Measurements from ENCODE around the gene DAPL1.

The DAPL1 gene

DNA sequence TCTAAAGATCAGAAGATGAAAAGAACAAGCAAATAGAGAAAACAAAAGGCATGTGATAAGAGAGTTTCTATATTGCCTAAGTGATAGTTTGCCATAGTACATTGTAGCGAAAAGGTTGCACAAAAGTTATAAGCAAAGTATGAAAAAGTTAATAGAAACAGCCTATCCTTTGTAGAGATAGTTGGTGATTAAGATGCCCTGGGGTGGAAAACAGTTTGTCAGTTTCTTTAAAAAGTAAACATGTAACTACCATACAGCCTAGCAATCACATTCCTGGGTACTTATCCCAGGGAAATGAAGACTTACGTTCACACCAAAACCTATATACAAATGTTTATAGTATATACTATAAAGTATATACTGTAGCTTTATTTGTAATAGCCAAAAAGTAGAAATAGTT is 16.9 kb upstream of the DAPL1 start:
- DNase-seq (ENCODE audit: low read depth) = no peak

DNA sequence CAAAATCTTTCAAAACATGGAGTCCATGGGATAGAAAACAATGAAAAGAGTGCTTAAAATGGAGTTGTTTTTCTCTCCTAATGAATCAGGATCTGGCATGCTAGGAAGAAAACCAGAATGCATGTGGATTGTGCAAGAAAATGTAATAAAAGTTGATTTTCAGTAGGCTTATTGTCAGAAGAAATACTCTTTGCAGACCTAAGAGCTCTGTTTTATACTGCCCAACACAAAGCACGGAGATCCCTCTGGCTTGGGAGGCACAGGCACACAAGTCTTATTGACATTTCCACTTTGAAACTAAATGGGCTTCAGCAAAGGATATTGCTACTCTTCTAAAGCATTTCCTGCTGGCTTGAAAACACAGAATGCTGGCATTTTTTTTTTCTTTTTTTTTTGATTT is 15.5 kb upstream of the DAPL1 start:
- no peak for DNase-seq (ENCODE audit: low read depth)

GRCh38 chr2:158781353-158781961 is 13.7 kb upstream of the DAPL1 start:
- no peak for DNase-seq (ENCODE audit: low read depth)

- no peak for DNase-seq (ENCODE audit: low read depth)
These were observed 13.0 kb upstream of the DAPL1 start for GRCh38 chr2:158782136-158782535.

- DNase-seq (ENCODE audit: low read depth) = no peak
These were observed 12.5 kb upstream of the DAPL1 start for GRCh38 chr2:158782616-158783015.

DNA sequence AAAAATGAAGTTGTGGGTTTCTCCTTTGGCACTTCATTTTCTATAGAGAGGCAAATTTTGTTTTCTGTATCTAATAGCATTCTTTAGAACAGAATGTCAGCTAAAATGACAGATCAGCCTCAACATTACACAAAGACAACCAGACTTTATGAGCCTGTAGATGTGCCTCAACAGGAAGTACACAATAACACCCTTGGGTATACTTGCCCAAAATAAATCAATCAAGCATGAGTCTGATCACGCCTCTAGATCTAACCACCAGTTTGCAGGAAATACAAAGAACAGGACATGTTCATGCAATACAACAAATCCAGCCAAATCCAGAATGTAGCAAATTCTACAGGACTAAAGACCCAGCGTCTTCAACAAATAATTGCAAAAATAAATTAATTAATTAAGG is 11.2 kb upstream of the DAPL1 start:
- DNase-seq (ENCODE audit: low read depth) = no peak

GRCh38 chr2:158786897-158787296 is 8.2 kb upstream of the DAPL1 start:
- DNase-seq (ENCODE audit: low read depth) = no peak

DNA sequence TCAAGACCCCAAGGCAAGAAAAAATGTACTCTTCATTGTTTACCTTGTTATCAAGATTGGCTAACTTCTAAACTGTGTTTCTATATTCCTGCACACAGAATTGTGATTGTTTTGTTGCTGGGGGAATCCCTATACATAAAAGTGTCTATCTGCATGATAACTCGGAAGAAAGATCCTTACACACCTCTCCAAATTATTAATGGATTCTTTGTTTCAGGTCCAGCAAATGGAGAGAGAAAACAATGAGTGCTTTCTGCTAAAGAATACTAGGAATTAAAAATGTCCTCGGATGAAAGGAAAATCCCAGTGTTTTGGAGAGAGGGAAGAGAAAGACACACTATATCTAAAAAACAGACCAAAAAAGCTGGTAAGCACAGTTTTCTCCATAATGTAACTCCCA is 6.2 kb upstream of the DAPL1 start:
- DNase-seq (ENCODE audit: low read depth) = no peak

DNA sequence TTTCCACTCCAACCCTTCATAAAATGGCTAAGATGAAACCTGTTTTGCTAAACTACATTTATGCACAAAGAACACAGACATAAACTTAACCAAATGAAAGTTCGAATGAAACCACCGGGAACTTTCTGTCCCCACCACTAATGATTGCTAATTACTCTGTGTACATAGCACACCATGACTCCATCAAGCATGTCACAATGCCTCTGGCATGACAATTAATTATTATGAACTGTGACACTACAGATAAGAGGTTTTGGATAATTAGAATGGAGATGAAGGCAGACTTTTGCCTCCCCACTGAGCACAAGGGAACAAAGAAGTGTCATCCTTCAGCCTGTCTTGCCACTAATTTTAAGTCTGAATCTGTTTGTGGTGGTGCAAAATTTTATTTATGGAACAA is 1.5 kb downstream of the DAPL1 start:
- DNase-seq (ENCODE audit: low read depth) = no peak

- no peak for DNase-seq (ENCODE audit: low read depth)
These were observed 3.0 kb downstream of the DAPL1 start for GRCh38 chr2:158797963-158798700.

- no peak for DNase-seq (ENCODE audit: low read depth)
These were observed 4.1 kb downstream of the DAPL1 start for GRCh38 chr2:158799181-158799580.

DNA sequence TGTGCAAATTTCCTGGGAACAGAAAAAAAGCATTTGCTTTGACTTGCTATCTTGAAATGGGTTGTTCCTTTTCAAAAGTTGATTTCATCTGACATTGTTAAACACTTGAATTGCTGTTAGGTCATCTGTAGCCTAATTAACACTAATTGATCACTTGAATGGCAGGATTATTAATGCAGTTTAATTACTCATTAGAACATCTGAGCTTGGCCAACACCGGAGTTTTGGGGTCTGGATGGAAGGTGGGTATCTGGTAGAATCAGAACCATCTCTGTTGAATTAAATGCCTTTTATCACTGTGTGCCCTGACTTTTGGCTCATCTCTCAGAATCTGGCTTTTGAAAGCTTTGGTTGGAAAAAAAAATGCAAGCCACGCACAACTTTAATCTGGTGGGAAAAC is 8.4 kb downstream of the DAPL1 start:
- no peak for DNase-seq (ENCODE audit: low read depth)

DNA sequence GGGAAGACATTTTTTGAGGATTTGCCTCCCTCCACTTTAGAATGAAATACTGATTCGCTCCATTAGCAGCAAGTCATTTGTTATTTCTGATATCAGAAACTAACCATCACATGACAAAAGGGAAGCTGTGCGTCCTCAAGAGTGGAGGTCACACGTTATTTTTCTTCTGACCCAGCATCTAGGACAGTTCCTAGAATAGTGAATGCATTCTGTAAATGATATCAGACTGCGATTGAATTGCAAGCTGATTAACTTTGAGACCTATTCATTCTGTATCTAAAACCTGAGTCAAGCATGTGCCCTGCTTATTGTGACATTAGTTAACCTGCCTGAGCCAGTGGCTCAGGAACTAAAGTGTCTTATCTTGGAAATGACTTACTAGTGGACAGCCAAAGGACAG is 10.1 kb downstream of the DAPL1 start:
- DNase-seq (ENCODE audit: low read depth) = no peak

- DNase-seq (ENCODE audit: low read depth) = no peak
These were observed 10.8 kb downstream of the DAPL1 start for GRCh38 chr2:158805936-158806335.

DNA sequence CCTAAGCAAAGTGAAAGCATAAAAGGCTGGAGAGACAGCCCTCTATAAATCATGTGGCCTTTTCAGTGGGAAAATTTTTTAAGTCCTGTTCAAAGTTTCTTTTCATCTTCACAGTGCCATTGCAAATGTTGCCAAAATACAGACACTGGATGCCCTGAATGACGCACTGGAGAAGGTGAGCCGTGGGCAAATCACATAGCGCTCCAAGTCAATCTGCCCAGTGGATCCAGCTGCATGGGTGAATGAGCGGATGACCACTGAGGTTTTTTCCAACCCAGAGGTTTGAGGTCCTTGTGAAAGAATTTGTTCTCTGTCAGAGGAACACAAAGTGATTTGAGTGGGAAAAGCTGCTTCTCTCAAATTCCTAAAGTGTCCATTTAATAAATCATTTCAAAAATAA is 11.8 kb downstream of the DAPL1 start:
- DNase-seq (ENCODE audit: low read depth) = no peak

DNA sequence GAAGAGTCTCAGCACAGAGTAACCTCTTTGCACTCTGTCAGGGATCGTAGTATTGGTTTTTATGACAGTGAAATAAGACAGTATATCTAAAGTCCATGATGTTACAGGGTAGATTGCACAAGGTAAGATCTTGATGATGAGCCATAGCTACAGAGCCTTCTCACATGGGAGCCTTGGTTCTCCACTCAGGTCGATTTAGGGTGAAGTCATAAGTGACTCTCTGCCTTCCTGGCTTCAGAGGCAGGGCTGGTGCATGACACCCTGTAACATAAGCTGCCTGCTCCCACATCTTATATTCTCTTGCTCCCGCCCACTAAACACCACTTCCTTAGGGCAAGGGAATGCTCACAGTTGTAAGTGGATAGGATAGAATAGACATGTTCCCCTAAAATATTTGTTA is 13.3 kb downstream of the DAPL1 start:
- DNase-seq (ENCODE audit: low read depth) = no peak

DNA sequence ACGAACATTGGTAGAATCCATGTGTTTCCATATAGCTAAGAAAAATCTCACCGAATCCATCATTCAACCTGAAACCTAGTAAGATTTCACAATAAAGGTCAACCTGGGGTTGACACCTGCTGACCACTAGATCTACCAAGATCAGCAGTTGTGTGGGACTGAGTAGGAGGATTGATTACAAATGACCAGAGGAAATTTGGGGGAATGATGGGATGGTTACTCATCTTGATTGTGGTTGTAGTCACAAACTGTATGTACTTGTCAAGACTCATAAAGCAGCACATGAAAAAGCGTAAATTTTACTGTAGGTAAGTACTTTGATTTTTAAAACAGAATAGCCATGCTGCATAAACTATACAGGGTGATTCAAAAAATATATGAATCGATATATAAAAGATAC is 14.7 kb downstream of the DAPL1 start:
- DNase-seq (ENCODE audit: low read depth) = no peak

- DNase-seq (ENCODE audit: low read depth) = no peak
These were observed 15.8 kb downstream of the DAPL1 start for GRCh38 chr2:158810731-158811460.

DNA sequence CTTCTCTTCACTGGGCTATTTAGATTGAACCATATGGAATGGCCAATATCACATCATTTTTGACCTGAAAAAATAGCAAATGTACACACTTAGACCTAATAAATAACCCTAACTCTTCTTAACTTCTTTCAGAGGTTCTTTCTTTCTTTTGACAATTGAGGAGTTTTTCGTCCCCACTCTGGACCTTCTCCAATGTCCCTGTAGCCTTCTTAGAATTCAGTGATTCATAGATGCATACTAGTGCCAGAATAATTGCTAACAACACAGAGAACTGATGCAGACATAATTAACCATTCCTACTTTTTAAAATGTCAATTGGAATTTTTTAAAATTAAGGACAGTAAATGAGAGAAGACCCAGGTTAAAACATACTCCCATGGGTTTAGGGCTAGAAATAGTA is 20.0 kb downstream of the DAPL1 start:
- DNase-seq (ENCODE audit: low read depth) = no peak

- DNase-seq (ENCODE audit: low read depth) = no peak
These were observed 20.5 kb downstream of the DAPL1 start for GRCh38 chr2:158815658-158816057.

- no peak for DNase-seq (ENCODE audit: low read depth)
These were observed 22.5 kb downstream of the DAPL1 start for GRCh38 chr2:158817588-158817987.

DNA sequence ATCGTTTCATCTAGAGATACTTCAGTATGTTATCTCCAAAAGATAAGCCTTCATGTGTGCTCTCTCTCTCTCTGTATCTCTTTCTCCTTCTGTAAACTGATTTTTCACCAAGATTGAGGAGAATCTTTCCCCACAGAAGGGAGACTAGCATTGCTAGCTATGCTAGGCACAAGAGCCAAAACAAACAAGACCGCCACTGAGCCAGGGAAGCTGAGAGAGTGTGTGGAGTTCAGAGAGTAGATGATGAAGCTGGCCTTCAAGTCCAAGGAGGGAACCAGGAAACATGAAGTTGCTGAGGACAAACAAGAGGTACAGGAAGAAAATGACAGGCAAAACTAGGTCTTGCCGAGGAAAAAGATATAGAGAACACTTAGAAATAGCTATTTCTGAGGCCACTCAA is 23.4 kb downstream of the DAPL1 start:
- no peak for DNase-seq (ENCODE audit: low read depth)

DNA sequence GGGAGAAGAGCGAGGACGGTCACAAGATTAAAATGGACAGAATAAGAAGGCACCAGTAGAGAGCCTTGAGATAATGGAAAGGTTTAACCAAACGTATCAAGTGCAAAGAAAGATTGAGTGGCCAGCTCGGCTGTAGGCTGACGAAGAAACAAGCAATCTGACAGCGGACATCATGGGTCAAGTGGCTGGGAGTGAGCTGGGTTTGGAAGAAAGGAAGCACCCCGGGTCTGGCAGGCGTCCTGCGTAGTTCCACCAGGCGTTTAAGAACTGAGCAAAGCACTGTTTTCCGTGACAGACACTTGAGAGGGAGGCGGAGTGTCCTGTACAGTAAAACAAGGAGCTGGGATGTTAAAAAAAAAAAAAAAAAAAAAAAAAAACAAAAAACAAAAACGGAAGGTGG is 27.1 kb downstream of the DAPL1 start:
- no peak for DNase-seq (ENCODE audit: low read depth)
